Astrocyte (in vitro differentiated cells and primary cell): ENCODE data around the gene SEMA4D. TPM values are rescaled to one million over a fixed set of nuclear protein-coding genes. Genes with fewer than 3 reads are reported as not detected.

ENCODE experiments used
- DNase-seq: peaks from one replicate; pipeline ENCODE4 v3.0.0-alpha.2; 2010; ENCODE audit warnings: low read depth
- FAIRE-seq: peaks from 2 replicates; lab custom pipeline; 2011; peaks lifted over from hg19 to GRCh38; lab: Jason Lieb, UNC
- H2AFZ ChIP-seq: 2 replicates; pipeline ENCODE4 v1.6.0; 2012; ENCODE audit warnings: low read depth, low read length, inconsistent platforms
- H3K27ac ChIP-seq: 2 replicates; pipeline ENCODE4 v1.5.1; 2011; ENCODE audit warnings: low read depth, low read length, inconsistent platforms
- H3K27me3 ChIP-seq: 2 replicates; pipeline ENCODE4 v1.6.0; 2011; ENCODE audit warnings: low read length, inconsistent platforms; ENCODE audit not compliant: insufficient read depth
- H3K36me3 ChIP-seq: 2 replicates; pipeline ENCODE4 v1.5.1; 2011; ENCODE audit warnings: low read length, inconsistent platforms; ENCODE audit not compliant: insufficient read depth
- H3K4me1 ChIP-seq: 2 replicates; pipeline ENCODE4 v1.5.1; 2011; ENCODE audit warnings: low read length, inconsistent platforms; ENCODE audit not compliant: insufficient read depth
- H3K4me2 ChIP-seq: 2 replicates; pipeline ENCODE4 v1.6.0; 2012; ENCODE audit warnings: low read length, inconsistent platforms
- H3K4me3 ChIP-seq: 2 replicates; pipeline ENCODE4 v1.5.1; 2011; ENCODE audit warnings: low read depth, mild to moderate bottlenecking, low read length, inconsistent platforms; ENCODE audit not compliant: insufficient read depth
- H3K79me2 ChIP-seq: 2 replicates; pipeline ENCODE4 v1.6.0; 2012; ENCODE audit warnings: mild to moderate bottlenecking, low read length, inconsistent platforms; ENCODE audit not compliant: insufficient read depth
- H3K9ac ChIP-seq: 2 replicates; pipeline ENCODE4 v1.6.0; 2012; ENCODE audit warnings: mild to moderate bottlenecking, low read length, inconsistent platforms
- H3K9me3 ChIP-seq: 2 replicates; pipeline ENCODE4 v1.5.1; 2012; ENCODE audit warnings: low read depth, mild to moderate bottlenecking, low read length, inconsistent platforms; ENCODE audit not compliant: insufficient read depth
- H4K20me1 ChIP-seq: 2 replicates; pipeline ENCODE4 v1.6.0; 2012; ENCODE audit warnings: low read length, inconsistent platforms; ENCODE audit not compliant: insufficient read depth
- H3K27ac Mint-ChIP-seq: one replicate; pipeline ENCODE4 v1.8.0; 2021; ENCODE audit warnings: mild to moderate bottlenecking, mixed read lengths; ENCODE audit not compliant: unreplicated experiment
- H3K27me3 Mint-ChIP-seq: one replicate; pipeline ENCODE4 v1.8.0; 2021; ENCODE audit warnings: low read depth, mixed read lengths; ENCODE audit not compliant: unreplicated experiment
- H3K36me3 Mint-ChIP-seq: one replicate; pipeline ENCODE4 v1.8.0; 2021; ENCODE audit warnings: low read depth, mixed read lengths; ENCODE audit not compliant: unreplicated experiment
- H3K4me1 Mint-ChIP-seq: one replicate; pipeline ENCODE4 v1.8.0; 2021; ENCODE audit warnings: low read depth, mixed read lengths; ENCODE audit not compliant: unreplicated experiment
- H3K4me3 Mint-ChIP-seq: one replicate; pipeline ENCODE4 v1.8.0; 2021; ENCODE audit warnings: mild to moderate bottlenecking, moderate library complexity, mixed read lengths; ENCODE audit not compliant: unreplicated experiment
- H3K9me3 Mint-ChIP-seq: one replicate; pipeline ENCODE4 v1.8.0; 2021; ENCODE audit warnings: mild to moderate bottlenecking, mixed read lengths; ENCODE audit not compliant: unreplicated experiment
- EZH2 ChIP-seq: IDR thresholded peaks from 2 replicates; pipeline ENCODE4 v1.6.1; 2012; ENCODE audit warnings: mild to moderate bottlenecking, low read length, inconsistent platforms; ENCODE audit not compliant: insufficient read depth
- total RNA-seq: library from RNA; stranded (reverse); gene quantifications from 2 replicates; pipeline ENCODE4 v1.2.1, GENCODE V29; 2021
- TF ChIP-seq, protein P1 (sequence below): IDR thresholded peaks from 2 replicates; pipeline ENCODE4 v1.5.1; 2011; ENCODE audit warnings: low read depth, mild to moderate bottlenecking, inconsistent platforms, low read length, moderate library complexity; ENCODE audit not compliant: insufficient read depth

SEMA4D gene
- total RNA-seq, 1 donor from 2014 or later = 6.2 TPM

DNA sequence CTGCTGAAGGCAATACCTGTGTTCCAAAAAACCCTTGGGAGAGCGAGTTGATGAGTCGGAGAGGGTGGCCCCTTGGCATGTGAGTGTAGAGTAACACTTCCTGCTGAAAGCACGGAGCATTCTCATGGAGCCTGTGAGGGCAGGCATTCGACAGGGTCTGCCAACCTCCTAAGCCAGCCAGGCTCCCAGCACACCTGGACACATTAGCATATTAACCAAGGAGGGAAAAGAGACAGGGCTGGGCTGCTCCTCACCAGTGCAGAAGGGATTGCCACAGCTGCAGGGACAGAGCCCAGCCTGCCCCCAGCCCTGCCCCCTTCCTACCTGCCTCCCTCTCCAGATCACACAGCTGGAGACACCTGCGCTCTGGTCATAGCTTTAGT is 46.4 kb upstream of the SEMA4D start:
- peaks cover 4% of the 10 kb centered on the region for H3K9me3 ChIP-seq
- peaks cover 3% of the 10 kb centered on the region for H3K27me3 ChIP-seq
- H3K4me3 ChIP-seq = no peak overlapping the region
- H3K9ac ChIP-seq = no peak overlapping the region
- H2AFZ ChIP-seq = no peak overlapping the region
- no peak for FAIRE-seq
- DNase-seq = no peak
- Mint-ChIP-seq H3K27ac (no peak overlapping the region), H3K9me3 (peaks cover 18% of the 10 kb centered on the region), H3K4me3 (no peak overlapping the region), H3K36me3 (peaks cover 3% of the 10 kb centered on the region), H3K27me3 (peaks cover 2% of the 10 kb centered on the region), H3K4me1 (peaks cover 3% of the 10 kb centered on the region)
- no peaks in the 10 kb centered on the region for H3K36me3 ChIP-seq
- H3K4me1 ChIP-seq = no peaks in the 10 kb centered on the region
- no peak overlapping the region for H3K4me2 ChIP-seq
- TF ChIP-seq EZH2 = no peak
- H3K79me2 ChIP-seq = no peaks in the 10 kb centered on the region
- no peak overlapping the region for H3K27ac ChIP-seq
- no peaks in the 10 kb centered on the region for H4K20me1 ChIP-seq

DNA sequence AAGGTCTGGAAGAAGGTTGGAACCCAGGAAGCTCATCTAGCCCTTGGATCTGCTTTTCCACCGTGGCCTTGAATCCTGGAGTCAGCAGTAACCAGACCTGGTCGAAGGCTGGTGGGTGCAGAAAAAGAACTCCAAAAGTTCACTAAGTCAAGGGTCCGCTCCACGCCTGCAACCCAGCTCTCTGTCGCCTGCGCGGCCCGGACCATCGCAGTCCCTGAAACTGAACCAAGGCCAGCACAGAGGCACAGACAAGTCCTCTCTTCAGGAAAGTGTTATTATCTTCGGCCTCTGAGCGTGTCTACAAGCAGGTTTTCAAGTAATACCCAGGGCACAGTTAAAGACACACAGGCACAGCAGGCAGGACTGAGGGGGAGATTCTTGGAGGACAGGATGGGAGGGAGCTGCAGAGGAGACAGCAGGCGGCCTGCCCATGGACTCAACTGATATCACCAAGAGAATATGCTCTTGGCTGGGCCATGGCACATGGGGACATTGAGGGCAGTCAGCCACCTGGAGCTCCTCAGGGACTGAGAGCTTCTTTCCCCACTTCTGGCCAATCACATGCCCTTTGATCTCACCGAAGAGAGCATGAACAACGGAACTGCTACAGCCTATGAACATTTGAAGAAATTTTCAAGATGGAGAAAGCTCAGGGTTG is 45.8 kb upstream of the SEMA4D start:
- Histone ChIP-seq H3K9me3 (peaks cover 4% of the 10 kb centered on the region), H3K4me2 (no peak overlapping the region), H2AFZ (no peak overlapping the region), H3K27ac (no peak overlapping the region), H4K20me1 (no peaks in the 10 kb centered on the region), H3K79me2 (no peaks in the 10 kb centered on the region), H3K36me3 (no peaks in the 10 kb centered on the region), H3K9ac (no peak overlapping the region), H3K4me3 (no peak overlapping the region), H3K27me3 (peaks cover 3% of the 10 kb centered on the region), H3K4me1 (no peaks in the 10 kb centered on the region)
- H3K36me3 Mint-ChIP-seq = peaks cover 3% of the 10 kb centered on the region
- TF ChIP-seq, protein P1, sequence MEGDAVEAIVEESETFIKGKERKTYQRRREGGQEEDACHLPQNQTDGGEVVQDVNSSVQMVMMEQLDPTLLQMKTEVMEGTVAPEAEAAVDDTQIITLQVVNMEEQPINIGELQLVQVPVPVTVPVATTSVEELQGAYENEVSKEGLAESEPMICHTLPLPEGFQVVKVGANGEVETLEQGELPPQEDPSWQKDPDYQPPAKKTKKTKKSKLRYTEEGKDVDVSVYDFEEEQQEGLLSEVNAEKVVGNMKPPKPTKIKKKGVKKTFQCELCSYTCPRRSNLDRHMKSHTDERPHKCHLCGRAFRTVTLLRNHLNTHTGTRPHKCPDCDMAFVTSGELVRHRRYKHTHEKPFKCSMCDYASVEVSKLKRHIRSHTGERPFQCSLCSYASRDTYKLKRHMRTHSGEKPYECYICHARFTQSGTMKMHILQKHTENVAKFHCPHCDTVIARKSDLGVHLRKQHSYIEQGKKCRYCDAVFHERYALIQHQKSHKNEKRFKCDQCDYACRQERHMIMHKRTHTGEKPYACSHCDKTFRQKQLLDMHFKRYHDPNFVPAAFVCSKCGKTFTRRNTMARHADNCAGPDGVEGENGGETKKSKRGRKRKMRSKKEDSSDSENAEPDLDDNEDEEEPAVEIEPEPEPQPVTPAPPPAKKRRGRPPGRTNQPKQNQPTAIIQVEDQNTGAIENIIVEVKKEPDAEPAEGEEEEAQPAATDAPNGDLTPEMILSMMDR = no peak
- TF ChIP-seq EZH2 = no peak
- no peak overlapping the region for H3K4me3 Mint-ChIP-seq
- H3K9me3 Mint-ChIP-seq = peaks cover 18% of the 10 kb centered on the region
- peak overlapping the region; percentile 41 for H3K27ac Mint-ChIP-seq
- H3K27me3 Mint-ChIP-seq = peaks cover 2% of the 10 kb centered on the region
- FAIRE-seq (no peak), DNase-seq (no peak)
- H3K4me1 Mint-ChIP-seq = peaks cover 3% of the 10 kb centered on the region

DNA sequence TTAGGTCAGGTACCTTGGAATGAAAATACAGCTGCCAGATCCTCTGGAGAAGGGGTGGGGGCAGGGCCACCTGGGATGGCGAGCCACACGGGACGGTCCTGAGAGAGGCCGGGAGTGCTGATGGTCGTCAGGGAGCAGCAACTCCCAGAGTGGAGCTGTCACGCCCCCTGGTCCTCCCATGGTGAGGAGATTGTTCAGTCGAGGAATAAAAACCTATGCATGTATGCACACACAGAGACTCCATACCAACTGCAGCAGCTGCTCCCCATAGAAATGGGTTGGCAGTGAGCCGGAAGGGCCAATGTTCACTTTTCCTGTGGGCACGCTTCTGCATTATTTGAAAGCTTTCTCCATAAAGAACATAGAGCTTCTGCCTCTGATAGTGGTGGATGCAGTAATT is 45.2 kb upstream of the SEMA4D start:
- peaks cover 2% of the 10 kb centered on the region for H3K27me3 Mint-ChIP-seq
- H3K27ac Mint-ChIP-seq = no peak overlapping the region
- Histone ChIP-seq H3K4me2 (no peak overlapping the region), H3K9ac (no peak overlapping the region), H3K36me3 (no peaks in the 10 kb centered on the region), H3K4me3 (no peak overlapping the region), H3K4me1 (no peaks in the 10 kb centered on the region), H4K20me1 (no peaks in the 10 kb centered on the region), H3K27me3 (peaks cover 3% of the 10 kb centered on the region), H3K27ac (no peak overlapping the region), H3K79me2 (no peaks in the 10 kb centered on the region), H2AFZ (no peak overlapping the region), H3K9me3 (peaks cover 4% of the 10 kb centered on the region)
- peaks cover 18% of the 10 kb centered on the region for H3K9me3 Mint-ChIP-seq
- TF ChIP-seq, protein P1 = no peak
- no peak for TF ChIP-seq EZH2
- FAIRE-seq (no peak), DNase-seq (no peak)
- H3K4me1 Mint-ChIP-seq = peaks cover 3% of the 10 kb centered on the region
- no peak overlapping the region for H3K4me3 Mint-ChIP-seq
- H3K36me3 Mint-ChIP-seq = peaks cover 3% of the 10 kb centered on the region
